ENCODE measurements around the gene SIL1.
A peak's percentile ranks its signal among the peaks of the same experiment; 100 is the strongest.

SIL1 gene

DNA sequence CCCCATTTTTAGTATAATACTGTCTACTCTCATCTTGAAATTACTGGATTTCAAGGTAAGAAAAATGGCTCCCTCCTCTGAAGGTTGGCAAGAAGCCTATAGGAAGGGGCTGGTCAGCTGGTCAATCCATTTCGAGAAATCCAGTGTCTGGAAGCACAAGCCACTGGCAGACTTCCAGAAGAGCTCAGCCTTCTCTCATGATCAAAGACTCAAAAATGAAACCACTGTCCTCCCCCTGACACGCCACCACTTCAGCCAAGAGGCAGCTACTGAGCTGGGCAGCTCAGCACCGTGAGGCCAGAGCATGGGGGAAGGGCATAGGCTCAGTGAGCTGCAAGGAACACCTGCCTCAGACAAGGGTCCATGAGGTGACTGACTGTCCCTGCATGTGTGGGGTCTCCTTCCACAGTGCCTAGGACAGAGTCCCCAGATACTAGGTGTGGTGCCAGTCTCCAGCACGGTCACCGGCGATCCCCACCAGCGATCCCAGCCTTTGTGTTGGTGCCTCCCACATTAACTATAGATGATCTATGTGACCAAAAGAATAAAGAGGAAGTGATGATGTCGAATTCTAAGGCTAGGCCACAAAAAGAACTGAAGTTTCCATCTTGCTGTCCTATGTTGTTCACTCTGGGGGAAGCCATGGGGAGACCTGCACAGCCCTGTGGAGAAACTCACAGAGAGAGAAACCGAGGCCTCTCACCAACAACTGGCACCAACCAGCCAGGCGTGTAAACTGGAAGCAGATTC, 222.9 kb downstream of the SIL1 start:
- DNase-seq: peak in 1 of 3 experiments; percentile 65

DNA sequence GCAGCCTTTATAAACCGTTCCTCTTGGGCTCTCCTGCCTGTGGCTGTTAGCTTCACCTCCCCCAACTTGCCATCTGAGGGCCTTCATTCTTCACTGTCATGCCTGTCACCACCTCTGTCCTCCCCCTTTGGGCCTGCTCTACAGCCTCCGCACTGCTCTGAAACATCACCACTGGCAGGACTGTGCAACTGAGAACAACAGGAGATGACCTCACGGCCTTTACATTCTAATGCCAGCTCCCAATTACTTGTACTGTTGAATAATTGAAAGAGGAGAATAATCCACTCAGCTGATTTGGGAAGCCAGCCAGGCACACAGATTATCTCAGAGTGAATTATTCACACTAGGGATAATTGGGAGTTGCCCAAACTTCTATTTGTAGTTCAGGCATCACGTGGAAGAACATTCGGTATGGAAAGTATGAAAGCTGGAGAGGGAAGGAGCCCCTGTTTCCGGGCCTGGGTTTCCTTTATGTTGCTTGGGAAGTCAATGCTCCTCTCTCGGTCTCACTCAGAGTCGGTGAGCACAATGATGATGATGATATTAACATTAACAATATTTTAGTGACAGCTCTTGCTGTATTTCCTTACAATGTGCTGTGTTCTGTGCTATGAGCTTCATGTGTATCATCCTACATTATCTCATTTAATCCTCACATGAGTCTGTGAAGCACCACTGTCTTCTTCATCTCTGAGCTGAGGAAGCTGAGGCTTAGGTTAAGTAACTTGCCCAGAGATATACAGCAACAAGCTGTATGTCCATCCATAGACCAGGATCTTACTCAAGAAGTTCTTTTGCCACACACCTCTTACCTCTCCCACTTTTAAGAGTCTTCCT, 223.7 kb downstream of the SIL1 start:
- DNase-seq: no peak

DNA sequence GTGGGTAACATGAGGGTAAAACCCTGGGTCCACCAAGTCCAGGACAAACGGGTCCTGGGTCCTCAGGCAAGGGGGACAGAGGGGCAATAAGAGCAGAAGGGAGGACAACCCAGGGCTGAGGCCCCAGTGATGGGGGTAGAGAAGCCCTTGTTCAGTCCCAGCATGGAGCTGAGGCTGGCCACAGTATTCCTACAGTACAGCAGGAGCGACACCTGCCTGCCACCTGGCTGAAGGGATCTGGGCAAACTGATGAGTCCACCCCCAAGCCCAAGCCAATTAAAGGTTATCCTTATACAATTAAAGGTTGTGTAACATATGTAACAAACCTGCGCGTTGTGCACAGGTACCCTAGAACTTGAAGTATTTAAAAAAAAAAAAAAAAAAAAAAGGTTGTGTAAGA, 225.3 kb downstream of the SIL1 start:
- peak in 2 of 3 experiments; percentile 18 to 19 for DNase-seq

DNA sequence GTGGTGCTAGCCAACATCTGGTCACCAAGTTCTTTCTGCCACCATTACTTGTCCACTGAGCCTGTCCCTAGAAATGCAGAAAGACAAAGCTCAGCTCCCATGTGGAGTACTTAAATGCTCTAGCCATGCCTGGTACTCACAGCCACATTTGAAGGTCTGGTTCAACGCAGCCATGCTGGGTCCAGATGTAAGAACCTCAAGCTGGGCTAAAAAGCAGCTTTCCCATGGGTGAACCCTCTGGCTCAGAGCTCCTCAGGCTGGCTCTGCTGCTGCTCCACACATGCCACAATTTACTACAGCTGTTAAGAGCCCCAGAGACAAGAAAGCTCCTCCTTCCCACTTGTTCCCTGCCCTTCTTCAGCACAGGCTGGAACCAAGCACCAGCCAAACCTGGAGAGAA, 225.9 kb downstream of the SIL1 start:
- no peak for DNase-seq

DNA sequence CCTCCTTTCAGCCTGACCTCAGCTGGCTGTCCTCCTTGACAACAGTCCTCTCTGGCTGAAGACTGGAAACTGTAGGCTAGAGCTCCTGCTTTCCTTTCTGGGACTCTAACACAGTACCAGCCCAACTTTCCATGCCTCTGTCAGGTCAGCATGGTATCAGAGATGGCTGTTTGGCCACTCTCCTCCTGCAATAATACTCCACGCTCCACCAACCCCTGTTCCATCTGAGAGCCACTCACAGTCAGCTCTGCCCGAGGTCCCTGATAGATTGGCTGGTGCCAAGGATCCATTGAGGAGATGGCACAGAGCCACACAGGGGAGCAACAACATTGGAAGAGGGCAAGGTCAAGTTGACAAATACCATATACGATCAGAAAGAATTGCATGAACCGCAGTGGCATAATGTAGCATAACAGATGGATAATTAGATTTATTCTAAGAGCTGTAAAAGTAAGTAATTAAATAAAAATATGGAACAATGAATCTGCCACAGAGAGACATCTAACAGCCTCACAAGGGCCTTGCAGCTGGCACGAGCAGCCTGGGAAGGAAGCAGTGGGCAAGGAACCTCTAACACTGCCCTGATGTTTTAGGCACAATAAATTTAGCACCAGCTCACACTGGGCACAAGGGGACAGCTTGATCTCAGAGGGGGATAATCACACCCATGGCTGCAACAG, 228.7 kb downstream of the SIL1 start:
- no peak for DNase-seq

DNA sequence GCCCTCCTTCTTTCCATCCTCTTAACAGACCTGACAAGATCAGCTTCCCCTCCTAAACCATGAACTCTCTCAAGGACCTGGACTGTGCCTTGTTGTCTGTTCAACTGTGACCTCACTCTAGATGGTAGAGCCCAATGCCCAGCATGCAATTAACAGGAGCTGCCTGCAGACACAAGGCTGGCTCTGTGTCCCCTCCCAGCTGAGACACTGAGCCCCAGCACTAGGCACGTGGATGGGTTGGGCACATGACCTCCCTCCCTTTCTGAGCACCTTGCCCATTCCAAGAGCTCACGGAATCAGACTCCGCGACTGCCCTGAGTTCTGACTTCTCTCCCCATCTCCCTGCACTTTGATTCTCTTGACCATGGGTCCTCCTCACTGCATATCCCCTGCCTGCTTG, 229.6 kb downstream of the SIL1 start:
- DNase-seq: no peak

DNA sequence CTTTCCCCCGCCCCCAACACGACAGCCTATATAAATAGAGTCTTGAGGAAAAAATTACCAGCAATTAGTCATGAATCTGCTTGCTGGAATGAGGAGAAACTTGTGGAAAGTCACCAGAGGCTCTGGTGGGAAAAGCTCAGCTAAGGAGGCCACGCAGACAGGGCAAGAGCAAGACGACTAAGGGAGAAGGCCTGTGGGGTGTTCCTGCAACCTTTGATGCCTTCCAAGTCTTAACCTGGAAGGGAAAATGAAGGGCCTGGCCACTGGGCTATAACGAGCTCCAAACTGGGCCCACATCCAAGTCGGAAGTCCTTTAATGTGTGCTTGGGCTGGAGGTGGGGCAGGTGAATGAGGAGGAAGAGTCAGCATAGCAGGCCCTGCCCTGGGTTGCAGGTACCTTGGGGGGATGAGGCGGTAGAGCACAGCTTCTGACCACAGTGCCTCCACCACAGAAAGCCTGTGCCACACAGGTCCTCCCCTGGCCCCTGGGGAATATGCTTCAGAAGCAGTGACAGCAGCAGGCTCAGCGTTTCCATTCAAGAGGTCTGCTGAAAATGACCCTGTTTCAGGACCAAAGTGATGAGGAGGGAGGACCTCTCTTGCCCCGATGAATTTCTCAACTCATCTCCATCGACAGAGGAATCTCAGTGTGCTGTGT, 230.2 kb downstream of the SIL1 start:
- peak in 2 of 3 experiments; percentile 19 to 51 for DNase-seq

DNA sequence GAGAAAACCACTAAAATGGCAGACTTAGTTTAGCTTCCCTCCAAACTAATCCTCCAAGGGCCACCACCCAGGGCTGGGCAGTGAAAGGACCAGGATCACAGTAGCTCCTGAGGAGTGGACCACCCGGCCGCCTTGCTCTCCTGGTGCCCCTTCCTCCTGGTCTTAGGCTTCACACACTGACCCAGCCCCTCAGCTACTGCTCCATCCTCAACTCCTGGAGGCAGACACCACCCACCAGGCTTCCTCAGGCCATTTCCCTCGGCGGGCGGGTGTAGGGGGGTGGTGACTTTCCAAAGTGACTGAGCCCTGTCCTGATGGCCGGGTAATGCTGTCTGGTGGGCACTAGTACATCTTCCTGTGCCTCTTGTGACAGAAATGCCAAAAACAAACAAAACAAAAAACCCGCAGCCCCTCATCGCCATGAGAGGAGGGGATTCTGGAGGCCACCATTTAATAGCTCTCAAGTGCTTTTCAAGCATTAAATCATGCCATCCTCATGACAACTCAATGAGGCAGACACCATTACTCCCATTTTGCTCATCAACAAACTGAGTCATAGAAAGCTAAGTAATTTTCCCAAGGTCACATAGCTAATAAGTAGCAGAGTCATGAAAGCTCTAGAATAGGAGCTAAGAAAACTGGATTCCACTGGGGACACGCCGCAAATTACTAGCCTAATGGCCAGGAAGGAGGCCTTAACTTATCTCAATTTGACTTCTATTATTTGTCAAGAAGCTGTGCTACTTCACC, 231.8 kb downstream of the SIL1 start:
- peak in 1 of 3 experiments; percentile 18 for DNase-seq

DNA sequence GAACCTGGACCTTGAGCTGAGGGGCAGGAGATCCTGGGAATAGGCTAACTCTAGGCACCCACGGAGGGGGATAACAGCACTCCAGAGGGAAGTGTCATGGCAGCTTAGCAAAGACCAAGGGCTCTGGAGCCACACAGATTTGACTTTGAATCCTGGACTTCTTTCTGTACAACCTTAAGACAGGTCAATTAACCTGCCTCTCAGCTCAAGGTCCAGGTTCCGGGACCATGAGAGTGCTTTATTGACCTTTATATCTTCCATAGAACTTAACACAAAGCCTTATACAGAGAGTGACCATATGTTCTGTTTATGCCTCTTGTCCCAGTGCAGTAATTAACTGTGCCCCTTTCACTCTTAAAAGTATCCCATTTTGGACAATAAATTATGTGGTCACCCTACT, 232.5 kb downstream of the SIL1 start:
- DNase-seq: no peak

DNA sequence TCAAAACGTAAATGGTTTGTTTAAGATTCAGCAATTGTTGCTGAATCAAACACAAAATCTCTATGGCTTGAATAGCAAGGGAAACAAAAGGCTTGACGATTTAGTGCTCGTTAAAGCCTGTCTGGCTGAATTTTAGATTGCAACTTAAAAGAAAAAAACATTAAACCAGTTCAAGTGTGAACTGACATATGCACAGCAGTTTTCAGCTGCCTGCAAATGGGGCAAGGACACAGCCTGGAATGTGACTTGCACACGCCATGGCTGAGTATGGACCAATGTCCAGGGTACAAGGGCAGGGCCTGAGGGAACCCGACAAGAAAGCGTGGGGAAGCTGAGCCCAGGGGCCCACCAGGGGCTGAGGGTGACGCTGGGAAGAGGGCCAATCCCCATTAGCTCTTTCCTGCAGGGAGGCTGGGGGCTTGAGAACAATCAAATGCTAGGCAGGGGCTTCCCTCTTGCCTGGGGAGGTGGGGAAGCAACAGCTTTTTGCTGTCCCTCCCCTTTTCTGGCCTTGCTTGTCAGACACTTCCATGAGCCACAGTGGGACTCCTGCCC, 233.4 kb downstream of the SIL1 start:
- DNase-seq: no peak

DNA sequence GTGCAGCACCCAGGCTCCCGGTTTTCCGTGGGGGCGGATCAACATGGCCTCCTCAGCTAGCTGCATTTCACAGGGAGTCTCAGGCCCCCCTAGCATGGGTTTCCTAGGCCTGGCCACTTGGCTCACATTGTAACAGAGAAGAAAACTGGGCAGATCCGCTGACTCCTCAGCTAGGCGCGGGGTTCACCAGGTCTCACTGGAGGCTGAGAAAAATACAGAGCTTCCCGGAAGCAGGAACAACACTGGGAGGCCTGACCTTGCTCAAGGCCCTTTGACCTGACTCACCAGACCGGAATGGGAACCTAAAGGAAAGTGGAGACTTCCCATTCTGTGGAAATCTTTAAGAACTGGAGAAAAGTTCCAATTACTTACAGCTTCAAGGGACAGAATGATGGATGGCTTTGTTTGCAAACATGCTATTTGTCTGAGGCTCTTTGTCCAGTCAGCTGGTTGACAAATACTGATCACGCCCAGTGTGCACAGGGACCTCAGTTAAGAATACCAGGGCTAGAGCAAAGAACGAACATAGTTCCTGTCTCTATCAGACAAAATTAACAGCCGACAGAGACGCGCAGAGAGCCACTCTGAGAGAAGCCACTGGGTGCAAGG, 234.3 kb downstream of the SIL1 start:
- DNase-seq: no peak

DNA sequence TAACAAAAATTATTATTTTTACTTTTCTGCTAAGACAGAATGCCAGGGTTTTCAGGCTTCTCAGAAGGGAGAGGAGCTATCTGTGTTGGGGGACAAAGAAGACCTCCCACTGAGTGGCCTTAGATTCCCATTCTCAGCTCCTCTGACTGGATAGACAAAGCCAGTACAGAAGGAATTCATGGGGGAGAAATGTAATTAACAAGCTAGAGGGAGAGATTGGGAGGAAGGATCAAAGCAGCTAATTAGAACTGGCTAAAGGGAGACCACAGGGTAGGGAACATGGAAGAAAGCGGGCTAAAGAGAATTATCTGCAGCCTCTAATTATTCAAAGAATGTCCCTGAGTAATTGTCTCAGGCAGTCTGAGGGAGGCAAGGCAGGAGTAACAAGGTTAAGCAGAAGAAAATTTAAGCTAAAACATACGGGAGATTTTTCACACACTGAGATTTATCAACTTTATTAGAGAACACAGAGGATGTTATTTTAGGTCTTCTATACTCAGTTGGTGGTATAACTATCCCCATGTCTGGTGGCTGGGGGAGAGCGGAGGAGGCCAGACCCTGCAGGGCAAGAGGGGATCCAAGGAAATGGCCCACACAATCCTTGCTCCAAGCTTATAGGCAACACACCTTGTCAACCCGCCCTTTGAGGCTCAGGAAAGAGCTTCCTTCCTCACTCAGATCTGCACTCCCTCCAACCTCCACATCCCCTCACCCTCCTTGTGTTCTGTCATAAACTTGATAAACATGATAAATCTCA, 235.4 kb downstream of the SIL1 start:
- no peak for DNase-seq

DNA sequence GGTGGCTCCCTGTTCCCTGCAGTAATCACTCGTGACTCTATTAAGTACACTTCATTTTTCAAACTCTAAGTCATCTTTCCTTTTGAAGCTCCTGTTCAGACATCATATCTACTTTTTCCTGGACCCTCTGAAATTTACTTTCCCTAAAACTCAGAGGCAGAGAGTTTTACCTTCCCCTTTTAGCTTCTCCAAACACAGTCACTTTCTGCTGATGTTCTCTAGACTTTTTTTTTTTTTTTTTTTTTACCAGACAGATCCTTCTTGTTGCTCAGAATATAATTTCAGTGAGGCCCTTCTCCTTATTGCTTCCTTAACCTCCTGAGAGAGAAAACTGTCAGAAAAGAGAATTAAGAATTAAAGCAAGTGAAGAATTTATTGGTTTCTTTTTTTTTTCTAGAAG, 236.4 kb downstream of the SIL1 start:
- DNase-seq: no peak

DNA sequence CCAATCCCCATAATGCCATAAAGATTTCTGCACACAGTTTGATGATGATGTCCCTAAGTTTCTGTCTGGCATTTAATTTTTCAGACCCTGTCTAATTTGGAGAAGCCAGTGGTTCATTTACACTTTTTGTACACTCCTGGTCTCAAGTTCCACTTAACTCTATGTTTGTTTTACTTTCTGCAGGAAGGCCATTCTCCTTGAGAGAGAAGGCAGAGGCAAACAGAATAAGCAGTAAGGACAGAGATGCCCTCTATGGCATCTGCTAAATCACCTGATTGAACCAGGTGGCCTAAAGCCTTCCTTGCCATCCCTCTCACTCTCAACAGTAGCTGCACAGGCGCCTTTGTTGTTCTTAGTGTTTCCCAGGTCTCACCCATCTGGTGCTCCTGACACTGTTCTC, 236.9 kb downstream of the SIL1 start:
- DNase-seq: peak in 2 of 3 experiments; percentile 22 to 23

DNA sequence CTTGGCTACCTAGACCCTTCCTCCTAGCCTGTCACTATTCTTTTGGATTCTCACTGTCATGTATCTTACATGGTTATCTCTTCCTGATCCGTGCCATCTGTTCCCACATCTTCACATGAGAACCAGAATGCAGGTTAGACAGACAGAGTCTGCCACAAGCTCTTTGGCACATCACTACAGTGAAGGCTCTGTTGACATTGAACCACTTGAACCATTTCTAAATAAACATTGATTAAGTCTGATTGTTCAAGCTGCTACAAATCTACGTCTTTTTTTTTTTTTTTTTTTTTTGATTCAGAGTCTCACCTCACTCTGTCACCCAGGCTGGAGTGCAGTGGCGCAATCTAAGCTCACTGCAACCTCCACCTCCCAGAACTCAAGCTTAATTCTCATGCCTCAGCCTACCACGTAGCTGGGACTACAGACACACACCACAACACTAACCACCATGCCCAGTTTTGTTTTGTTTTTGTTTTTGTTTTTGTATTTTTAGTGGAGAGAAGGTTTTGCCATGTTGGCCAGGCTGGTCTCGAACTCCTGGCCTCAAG, 237.9 kb downstream of the SIL1 start:
- peak; percentile 6 to 78 (median 58) for DNase-seq

DNA sequence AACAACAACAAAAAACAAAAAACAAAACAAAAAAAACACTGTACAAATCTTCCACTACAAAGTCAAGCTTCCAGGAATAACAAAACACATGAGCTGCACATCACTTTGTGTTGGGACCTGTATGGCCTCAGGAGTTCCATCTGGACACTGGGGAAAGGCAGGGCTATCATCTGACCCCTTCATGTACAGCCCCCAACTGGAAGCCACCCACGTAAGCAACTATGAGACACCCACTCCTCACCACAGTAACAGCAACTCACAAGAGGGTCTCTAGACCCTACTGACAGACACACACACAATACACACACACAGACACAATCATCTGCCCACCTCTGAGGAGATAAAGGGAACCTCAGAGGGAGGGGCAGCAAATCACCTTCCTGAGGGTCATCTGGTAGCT, 241.4 kb downstream of the SIL1 start:
- DNase-seq: no peak

DNA sequence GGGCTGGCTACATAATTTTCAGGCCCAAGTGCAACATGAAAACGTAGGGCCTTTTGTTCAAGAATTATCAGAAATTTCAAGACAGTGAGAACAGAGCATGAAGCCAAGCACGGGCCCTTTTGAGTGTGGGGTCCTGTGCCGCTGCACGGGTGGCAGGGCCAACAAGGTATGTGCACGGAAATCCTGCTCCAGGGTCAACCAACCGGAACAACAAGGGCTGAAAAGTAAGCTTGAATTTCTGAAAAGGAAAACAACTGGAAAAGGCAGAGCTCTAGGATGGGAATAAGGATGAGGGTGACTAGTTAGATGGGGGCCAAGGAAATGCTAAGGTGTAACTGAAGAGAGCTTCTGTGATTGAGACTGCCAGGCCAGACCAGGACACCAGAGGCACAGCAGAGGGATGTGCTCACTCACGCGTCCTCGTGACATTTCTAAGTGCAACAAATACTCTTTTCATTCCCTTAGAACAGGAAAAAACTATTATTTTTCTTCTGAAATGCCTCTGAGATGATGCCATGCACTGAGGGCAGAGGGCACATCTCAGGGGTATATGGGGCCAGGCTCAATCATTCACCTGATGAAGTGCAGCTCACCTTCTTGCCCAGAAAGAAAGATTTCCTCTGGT, 242.4 kb downstream of the SIL1 start:
- DNase-seq: no peak

DNA sequence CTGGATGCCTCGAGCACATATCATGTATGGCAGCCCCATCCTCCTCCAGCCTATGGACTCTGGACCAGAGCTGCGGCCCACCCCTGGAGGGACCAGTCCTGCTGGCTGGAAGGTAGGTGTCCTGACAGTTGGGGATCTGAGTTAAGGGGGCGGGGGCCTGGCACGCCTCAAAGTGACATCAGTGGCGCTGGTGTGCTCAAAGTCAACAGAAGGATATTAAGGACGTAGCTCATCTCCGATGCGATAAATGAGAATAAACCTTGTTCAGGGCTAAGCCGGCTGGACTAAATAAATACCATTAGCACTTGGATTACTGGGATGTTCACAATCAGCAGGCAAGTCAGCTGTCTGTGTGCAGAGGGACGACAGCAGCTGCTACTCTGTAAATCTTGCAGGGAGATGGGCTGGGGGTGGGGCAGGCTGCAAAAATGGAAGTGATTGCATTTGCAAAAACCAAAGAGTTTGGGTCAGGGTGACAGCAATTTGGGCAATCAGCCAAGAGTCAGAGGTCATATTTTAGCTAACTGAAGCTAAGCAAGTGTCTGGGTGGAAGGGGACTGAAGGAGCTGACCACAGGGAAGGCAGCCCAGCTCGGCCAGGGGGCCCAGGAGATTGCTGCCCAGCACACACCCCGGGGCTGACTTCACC, 243.0 kb downstream of the SIL1 start:
- peak; percentile 47 to 82 (median 76) for DNase-seq

DNA sequence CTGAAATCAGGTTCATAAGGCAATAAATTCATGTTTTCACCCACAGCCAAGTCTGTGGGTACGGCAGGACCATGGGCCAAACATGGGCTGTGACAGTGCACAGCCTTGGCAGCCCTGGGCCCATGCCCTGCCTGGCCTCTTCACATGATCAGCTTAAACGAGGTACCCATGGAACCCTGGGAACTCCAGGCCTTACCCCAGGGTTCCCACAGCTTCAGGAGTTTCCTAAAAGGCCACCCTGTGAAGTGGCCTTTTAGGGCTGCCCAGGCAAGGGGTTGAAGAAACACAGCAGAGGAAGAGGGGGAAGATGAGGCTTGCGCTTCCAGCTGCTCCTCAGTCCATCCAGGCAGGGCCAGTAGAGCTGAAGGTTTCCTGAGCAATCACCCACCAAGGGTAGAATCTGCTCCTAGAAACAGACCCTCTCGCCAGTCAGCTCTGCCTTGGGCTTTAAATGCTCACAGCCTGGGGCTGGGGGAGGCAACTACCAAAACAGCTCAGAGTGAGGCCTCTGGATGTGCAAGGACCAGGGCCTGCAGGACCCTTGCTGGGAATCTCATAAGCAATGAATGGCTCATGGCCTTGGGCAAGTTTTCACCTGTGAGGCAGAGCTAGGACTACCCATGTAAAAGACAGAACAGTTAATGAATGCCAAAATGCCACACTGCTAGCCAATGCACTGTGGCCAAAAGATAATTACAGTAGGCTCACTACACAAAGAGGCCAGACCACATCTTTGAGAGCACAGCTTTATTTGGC, 243.7 kb downstream of the SIL1 start:
- peak in 1 of 3 experiments; percentile 52 for DNase-seq

Data from NCI-H1417 (cell line).